Immature natural killer cell (primary cell): ENCODE data around the gene BTLA. TPM values are rescaled to one million over a fixed set of nuclear protein-coding genes. Genes with fewer than 3 reads are reported as not detected.
"Not testable (repeated sequence)": the region's sequence is repeated elsewhere in the genome, so short reads cannot be mapped to it uniquely, and the experiment has no call there.

Experiments
- DNase-seq, 3 donors: peaks; one replicate each; pipeline ENCODE4 v3.0.0; 2022; ENCODE audit warnings: mixed read lengths in 1 of 3
- H3K27ac Mint-ChIP-seq, 6 donors: one replicate each; pipeline ENCODE4 v1.8.0; 2020; ENCODE audit warnings: mixed read lengths in 6 of 6, mild to moderate bottlenecking in 5 of 6, inconsistent platforms in 4 of 6, moderate library complexity in 3 of 6
- H3K27me3 Mint-ChIP-seq, 3 donors: one replicate each; pipeline ENCODE4 v1.8.0; 2020 to 2021; ENCODE audit warnings: low read depth in 3 of 3, mild to moderate bottlenecking in 3 of 3, mixed read lengths in 3 of 3, moderate library complexity in 3 of 3, inconsistent platforms in 1 of 3
- H3K36me3 Mint-ChIP-seq, 3 donors: one replicate each; pipeline ENCODE4 v1.8.0; 2020; ENCODE audit warnings: mixed read lengths in 3 of 3, inconsistent platforms in 2 of 3, mild to moderate bottlenecking in 2 of 3
- H3K4me1 Mint-ChIP-seq, 2 donors: one replicate each; pipeline ENCODE4 v1.8.0; 2020; ENCODE audit warnings: inconsistent platforms in 2 of 2, mild to moderate bottlenecking in 2 of 2, mixed read lengths in 2 of 2, moderate library complexity in 1 of 2
- H3K4me3 Mint-ChIP-seq, 5 donors: one replicate each; pipeline ENCODE4 v1.8.0; 2020; ENCODE audit warnings: mild to moderate bottlenecking in 5 of 5, mixed read lengths in 5 of 5, inconsistent platforms in 3 of 5, moderate library complexity in 3 of 5
- H3K9me3 Mint-ChIP-seq, 6 donors: one replicate each; pipeline ENCODE4 v1.8.0; 2020; ENCODE audit warnings: mild to moderate bottlenecking in 6 of 6, mixed read lengths in 6 of 6, inconsistent platforms in 4 of 6, moderate library complexity in 3 of 6
- polyA plus RNA-seq, 3 donors: library from polyadenylated mRNA; unstranded; fragments of 300-500 nt; fragmentation: Illumina TruSeq; gene quantifications; one replicate each; pipeline ENCODE4 v1.2.3, GENCODE V29; 2021

BTLA gene
- polyA plus RNA-seq, 3 donors from 2014 or later = 1.1 TPM; not detected in 2

- Mint-ChIP-seq H3K27ac (no peak overlapping the region), H3K4me3 (no peak overlapping the region), H3K27me3 (peaks cover 0 to 3% (median 3%) of the 10 kb centered on the region in 3 donors), H3K36me3 (peaks cover 0 to 3% (median 3%) of the 10 kb centered on the region in 3 donors), H3K9me3 (no peaks in the 10 kb centered on the region), H3K4me1 (peaks cover 14 to 20% of the 10 kb centered on the region in 2 donors)
- DNase-seq = no peak
These were observed 21.4 kb downstream of the BTLA start for GRCh38 chr3:112477891-112478290.

GRCh38 chr3:112476346-112476745, 22.9 kb downstream of the BTLA start:
- Mint-ChIP-seq H3K27ac (no peak overlapping the region), H3K9me3 (no peaks in the 10 kb centered on the region), H3K36me3 (peaks cover 0 to 3% (median 0%) of the 10 kb centered on the region in 3 donors), H3K4me3 (no peak overlapping the region), H3K4me1 (peaks cover 24 to 30% of the 10 kb centered on the region in 2 donors), H3K27me3 (peaks cover 0 to 2% (median 2%) of the 10 kb centered on the region in 3 donors)
- DNase-seq = no peak

- Mint-ChIP-seq H3K27me3 (peaks cover 0 to 2% (median 2%) of the 10 kb centered on the region in 3 donors), H3K4me1 (peaks cover 27 to 35% of the 10 kb centered on the region in 2 donors), H3K9me3 (no peaks in the 10 kb centered on the region), H3K27ac (peak overlapping the region in 1 of 6 donors; percentile 26), H3K36me3 (no peaks in the 10 kb centered on the region), H3K4me3 (no peak overlapping the region)
- no peak for DNase-seq
These were observed 24.5 kb downstream of the BTLA start for GRCh38 chr3:112474796-112475195.

- no peak for DNase-seq
- H3K27me3 Mint-ChIP-seq = peaks cover 0 to 2% (median 2%) of the 10 kb centered on the region in 3 donors
- H3K9me3 Mint-ChIP-seq = no peaks in the 10 kb centered on the region
- H3K36me3 Mint-ChIP-seq = no peaks in the 10 kb centered on the region
- peak overlapping the region in 1 of 6 donors; percentile 67 for H3K27ac Mint-ChIP-seq
- H3K4me1 Mint-ChIP-seq = peaks cover 27 to 35% of the 10 kb centered on the region in 2 donors
- H3K4me3 Mint-ChIP-seq = peak overlapping the region in 3 of 5 donors; percentile 36 to 47 (median 43)
These were observed 26.6 kb downstream of the BTLA start for GRCh38 chr3:112472691-112473090.

GRCh38 chr3:112471596-112472325, 27.5 kb downstream of the BTLA start:
- Mint-ChIP-seq H3K4me3 (peak overlapping the region in 2 of 5 donors; percentile 44 to 49), H3K36me3 (no peaks in the 10 kb centered on the region), H3K9me3 (no peaks in the 10 kb centered on the region), H3K4me1 (peaks cover 27 to 35% of the 10 kb centered on the region in 2 donors), H3K27ac (peak overlapping the region in 1 of 6 donors; percentile 25), H3K27me3 (peaks cover 0 to 2% (median 2%) of the 10 kb centered on the region in 3 donors)
- no peak for DNase-seq

- peak overlapping the region in 1 of 6 donors; percentile 55 for H3K27ac Mint-ChIP-seq
- H3K36me3 Mint-ChIP-seq = no peaks in the 10 kb centered on the region
- no peak overlapping the region for H3K4me3 Mint-ChIP-seq
These were observed 28.5 kb downstream of the BTLA start for GRCh38 chr3:112470788-112471187.

GRCh38 chr3:112469671-112470070, 29.6 kb downstream of the BTLA start:
- Mint-ChIP-seq H3K4me3 (no peak overlapping the region), H3K27me3 (peaks cover 0 to 2% (median 2%) of the 10 kb centered on the region in 3 donors), H3K36me3 (no peaks in the 10 kb centered on the region), H3K4me1 (peaks cover 39 to 53% of the 10 kb centered on the region in 2 donors), H3K27ac (no peak overlapping the region), H3K9me3 (peaks cover 0 to under 1% (median 0%) of the 10 kb centered on the region in 6 donors)
- no peak for DNase-seq

More at GRCh38 chr3:112470788-112471187, 28.5 kb downstream of the BTLA start:
- H3K4me1 Mint-ChIP-seq = peaks cover 27 to 41% of the 10 kb centered on the region in 2 donors
- peaks cover 0 to 2% (median 2%) of the 10 kb centered on the region in 3 donors for H3K27me3 Mint-ChIP-seq
- no peaks in the 10 kb centered on the region for H3K9me3 Mint-ChIP-seq
- no peak for DNase-seq

- no peak for DNase-seq
- peaks cover 0 to 1% (median 0%) of the 10 kb centered on the region in 6 donors for H3K9me3 Mint-ChIP-seq
- H3K27me3 Mint-ChIP-seq = peaks cover 0 to 2% (median 0%) of the 10 kb centered on the region in 3 donors
- H3K36me3 Mint-ChIP-seq = no peaks in the 10 kb centered on the region
- H3K4me3 Mint-ChIP-seq = no peak overlapping the region
- peaks cover 43 to 54% of the 10 kb centered on the region in 2 donors for H3K4me1 Mint-ChIP-seq
- H3K27ac Mint-ChIP-seq = no peak overlapping the region
These were observed 31.7 kb downstream of the BTLA start for GRCh38 chr3:112467539-112467938.

GRCh38 chr3:112466020-112466419, 33.3 kb downstream of the BTLA start:
- no peak for DNase-seq
- Mint-ChIP-seq H3K27ac (no peak overlapping the region), H3K4me3 (no peak overlapping the region), H3K36me3 (peaks cover 0 to 5% (median 0%) of the 10 kb centered on the region in 3 donors), H3K4me1 (peaks cover 43 to 54% of the 10 kb centered on the region in 2 donors), H3K9me3 (peaks cover 0 to 1% (median 0%) of the 10 kb centered on the region in 6 donors), H3K27me3 (peaks cover 0 to 2% (median 0%) of the 10 kb centered on the region in 3 donors)

GRCh38 chr3:112464264-112464663, 35.0 kb downstream of the BTLA start:
- H3K36me3 Mint-ChIP-seq = peaks cover 0 to 5% (median 0%) of the 10 kb centered on the region in 3 donors
- peaks cover 0 to 1% (median 0%) of the 10 kb centered on the region in 3 donors for H3K27me3 Mint-ChIP-seq
- peaks cover 58 to 66% of the 10 kb centered on the region in 2 donors for H3K4me1 Mint-ChIP-seq
- DNase-seq = peak; percentile 26 to 44 (median 29)
- peaks cover 0 to 1% (median 0%) of the 10 kb centered on the region in 6 donors for H3K9me3 Mint-ChIP-seq
- peak overlapping the region in 4 of 6 donors; percentile 31 to 78 (median 48) for H3K27ac Mint-ChIP-seq
- H3K4me3 Mint-ChIP-seq = peak overlapping the region; percentile 52 to 89 (median 68)

- Mint-ChIP-seq H3K27ac (peak overlapping the region in 3 of 6 donors; percentile 7 to 13 (median 9)), H3K9me3 (peaks cover 0 to 1% (median 0%) of the 10 kb centered on the region in 6 donors), H3K27me3 (no peaks in the 10 kb centered on the region), H3K4me1 (peaks cover 62 to 77% of the 10 kb centered on the region in 2 donors), H3K4me3 (peak overlapping the region; percentile 52 to 89 (median 68)), H3K36me3 (peaks cover 0 to 5% (median 0%) of the 10 kb centered on the region in 3 donors)
- DNase-seq = no peak
These were observed 36.0 kb downstream of the BTLA start for GRCh38 chr3:112463250-112463649.

- H3K27me3 Mint-ChIP-seq, H3K27ac Mint-ChIP-seq, H3K36me3 Mint-ChIP-seq, H3K9me3 Mint-ChIP-seq, H3K4me3 Mint-ChIP-seq, DNase-seq: not testable (repeated sequence)
- H3K4me1 Mint-ChIP-seq = peaks cover 65 to 77% of the 10 kb centered on the region in 2 donors
These were observed 37.5 kb downstream of the BTLA start for GRCh38 chr3:112461787-112462186.

GRCh38 chr3:112460519-112461195, 38.6 kb downstream of the BTLA start:
- DNase-seq = no peak
- peaks cover 0 to under 1% (median 0%) of the 10 kb centered on the region in 3 donors for H3K27me3 Mint-ChIP-seq
- H3K9me3 Mint-ChIP-seq = peaks cover 0 to 1% (median 0%) of the 10 kb centered on the region in 6 donors
- peak overlapping the region; percentile 17 to 79 (median 65) for H3K27ac Mint-ChIP-seq
- H3K4me1 Mint-ChIP-seq = peaks cover 64 to 69% of the 10 kb centered on the region in 2 donors
- H3K36me3 Mint-ChIP-seq = peaks cover 0 to 5% (median 0%) of the 10 kb centered on the region in 3 donors
- H3K4me3 Mint-ChIP-seq = peak overlapping the region; percentile 51 to 87 (median 62)
